ENCODE results near the gene KIAA1671.

Gene KIAA1671

DNA sequence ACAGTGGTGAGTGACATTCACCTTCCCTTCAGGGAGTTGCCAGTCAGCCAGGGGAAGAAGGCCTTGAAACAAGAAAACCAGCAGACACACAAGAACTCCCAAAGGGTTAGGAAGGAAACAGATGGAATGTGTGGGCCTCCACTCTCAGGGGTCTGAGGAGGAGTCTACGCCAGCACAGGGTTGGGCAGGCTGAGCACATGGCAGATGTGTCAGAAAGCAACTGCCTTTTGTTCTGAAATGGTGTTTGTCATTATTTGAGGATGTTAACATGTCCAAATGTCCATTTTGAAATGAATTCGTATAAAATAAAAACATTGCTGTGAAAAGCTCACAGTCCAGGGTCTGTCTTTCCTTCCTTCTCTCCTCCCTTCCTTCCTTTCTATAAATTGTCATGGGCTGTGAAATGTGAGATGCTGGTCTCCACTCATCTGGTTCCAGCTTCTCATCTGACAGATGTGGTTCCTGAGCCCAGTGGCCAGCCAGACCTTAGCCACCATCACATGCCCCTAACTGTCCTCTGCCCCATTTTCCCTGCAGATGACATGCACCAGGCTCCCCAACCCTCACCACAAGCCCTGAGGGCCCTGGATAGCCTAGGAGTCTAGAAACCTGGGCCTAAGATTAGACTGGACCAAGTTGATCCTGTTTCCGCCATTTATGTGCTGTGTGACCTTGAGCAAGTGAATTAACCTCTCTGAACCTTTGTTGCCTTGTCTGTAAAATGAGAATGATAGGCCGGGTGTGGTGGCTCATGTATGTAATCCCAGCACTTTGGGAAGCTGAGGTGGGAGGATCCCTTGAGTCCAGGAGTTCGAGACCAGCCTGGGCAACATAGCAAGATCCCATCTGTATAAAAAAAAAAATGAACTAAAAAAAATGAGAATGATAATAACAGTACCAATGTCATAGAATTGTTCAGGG is 190.9 kb downstream of the KIAA1671 start:
- no peak for DNase-seq (ENCODE audit: low read depth)
- H3K4me3 ChIP-seq (ENCODE audit: low read depth, low read length): no peak overlapping the region
- TF ChIP-seq, protein P1, sequence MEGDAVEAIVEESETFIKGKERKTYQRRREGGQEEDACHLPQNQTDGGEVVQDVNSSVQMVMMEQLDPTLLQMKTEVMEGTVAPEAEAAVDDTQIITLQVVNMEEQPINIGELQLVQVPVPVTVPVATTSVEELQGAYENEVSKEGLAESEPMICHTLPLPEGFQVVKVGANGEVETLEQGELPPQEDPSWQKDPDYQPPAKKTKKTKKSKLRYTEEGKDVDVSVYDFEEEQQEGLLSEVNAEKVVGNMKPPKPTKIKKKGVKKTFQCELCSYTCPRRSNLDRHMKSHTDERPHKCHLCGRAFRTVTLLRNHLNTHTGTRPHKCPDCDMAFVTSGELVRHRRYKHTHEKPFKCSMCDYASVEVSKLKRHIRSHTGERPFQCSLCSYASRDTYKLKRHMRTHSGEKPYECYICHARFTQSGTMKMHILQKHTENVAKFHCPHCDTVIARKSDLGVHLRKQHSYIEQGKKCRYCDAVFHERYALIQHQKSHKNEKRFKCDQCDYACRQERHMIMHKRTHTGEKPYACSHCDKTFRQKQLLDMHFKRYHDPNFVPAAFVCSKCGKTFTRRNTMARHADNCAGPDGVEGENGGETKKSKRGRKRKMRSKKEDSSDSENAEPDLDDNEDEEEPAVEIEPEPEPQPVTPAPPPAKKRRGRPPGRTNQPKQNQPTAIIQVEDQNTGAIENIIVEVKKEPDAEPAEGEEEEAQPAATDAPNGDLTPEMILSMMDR (IDR thresholded peaks at IDR 0.05; ENCODE audit: insufficient read depth, low read depth, low read length, missing control alignments): no peak

DNA sequence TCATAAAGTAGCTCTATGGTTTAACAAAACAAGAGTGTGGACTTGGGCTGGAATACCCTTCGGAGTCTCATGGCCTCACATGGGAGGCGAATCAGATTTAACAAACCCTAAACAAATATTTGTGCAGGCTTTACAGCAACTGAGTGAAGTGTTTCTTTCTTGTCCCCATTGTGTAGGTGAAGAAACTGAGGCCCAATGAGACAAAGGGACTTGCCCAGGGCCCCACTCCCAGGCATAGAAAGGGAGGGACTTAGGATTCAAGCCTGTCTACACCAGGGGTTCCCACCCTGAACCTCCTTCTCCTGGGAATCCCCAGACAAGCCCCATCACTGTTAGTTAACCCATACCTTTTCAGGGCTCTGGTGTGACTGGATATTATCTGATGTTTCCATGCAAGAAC is 192.0 kb downstream of the KIAA1671 start:
- DNase-seq (ENCODE audit: low read depth): no peak
- TF ChIP-seq, protein P1 (IDR thresholded peaks at IDR 0.05; ENCODE audit: insufficient read depth, low read depth, low read length, missing control alignments): no peak
- no peak overlapping the region for H3K4me3 ChIP-seq (ENCODE audit: low read depth, low read length)

DNA sequence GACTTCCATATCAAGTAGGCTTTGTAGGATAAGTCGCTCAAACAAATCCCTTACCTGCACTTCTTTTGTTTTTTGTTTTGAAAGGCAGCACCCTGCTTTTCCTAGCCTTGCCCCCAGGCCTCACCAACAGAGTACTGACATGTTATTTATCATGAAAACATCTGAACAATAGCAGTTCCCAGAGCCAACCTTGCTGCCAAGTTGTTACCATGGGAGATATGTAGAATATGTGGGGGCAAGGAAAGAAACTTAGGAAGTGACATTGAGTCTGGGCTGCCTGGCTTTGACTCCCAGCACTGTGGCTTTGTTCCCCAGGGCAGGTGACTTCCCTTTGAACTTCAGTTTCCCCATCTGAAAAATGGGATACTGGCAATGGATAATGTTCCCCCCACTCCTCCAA is 193.8 kb downstream of the KIAA1671 start:
- TF ChIP-seq, protein P1 (IDR thresholded peaks at IDR 0.05; ENCODE audit: insufficient read depth, low read depth, low read length, missing control alignments): no peak
- DNase-seq (ENCODE audit: low read depth): no peak
- H3K4me3 ChIP-seq (ENCODE audit: low read depth, low read length): no peak overlapping the region

DNA sequence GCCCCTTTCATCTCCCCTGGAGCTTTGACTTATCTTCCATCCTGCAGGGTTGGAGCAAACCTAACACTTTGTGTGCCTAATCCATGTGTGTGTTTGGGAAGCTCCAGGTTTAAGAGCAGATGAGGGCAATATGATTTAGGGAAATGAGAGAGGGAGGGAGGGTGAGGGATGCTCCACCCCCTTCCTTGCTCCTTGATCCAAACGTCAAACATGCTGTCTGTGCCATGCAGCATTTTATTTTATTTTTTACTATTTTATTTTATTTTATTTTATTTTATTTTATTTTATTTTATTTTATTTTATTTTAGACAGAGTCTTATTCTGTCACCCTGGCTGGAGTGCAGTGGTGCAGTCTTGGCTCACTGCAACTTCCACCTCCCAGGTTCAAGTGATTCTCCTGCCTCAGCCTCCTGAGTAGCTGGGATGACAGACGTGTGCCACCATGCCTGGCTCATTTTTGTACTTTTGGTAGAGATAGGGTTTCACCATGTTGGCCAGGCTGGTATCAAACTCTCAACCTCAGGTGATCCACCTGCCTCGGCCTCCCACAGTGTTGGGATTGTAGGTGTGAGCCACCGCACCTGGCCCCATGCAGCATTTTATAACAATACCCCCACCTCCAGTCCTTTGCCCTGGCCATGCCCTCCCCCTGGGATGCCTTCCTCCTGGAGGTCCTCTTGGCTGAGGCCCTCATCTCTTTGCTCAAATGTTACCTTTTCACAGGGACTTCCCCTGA is 194.6 kb downstream of the KIAA1671 start:
- no peak for DNase-seq (ENCODE audit: low read depth)
- H3K4me3 ChIP-seq (ENCODE audit: low read depth, low read length): no peak overlapping the region
- TF ChIP-seq, protein P1 (IDR thresholded peaks at IDR 0.05; ENCODE audit: insufficient read depth, low read depth, low read length, missing control alignments): no peak

DNA sequence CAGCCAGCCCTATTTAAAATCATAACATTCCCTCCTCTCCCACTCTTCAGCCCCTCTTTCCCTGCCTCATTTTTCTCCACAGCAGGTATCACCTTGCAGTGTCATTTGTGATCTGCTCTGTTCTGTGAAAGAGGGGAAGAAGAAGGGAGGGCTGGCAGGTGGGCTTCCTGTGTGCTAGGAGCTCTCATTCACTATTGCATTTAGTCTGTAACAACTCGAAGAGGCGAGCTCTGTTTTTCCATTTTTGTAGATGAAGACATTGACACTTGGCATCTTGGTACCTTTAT is 195.1 kb downstream of the KIAA1671 start:
- DNase-seq (ENCODE audit: low read depth): no peak
- TF ChIP-seq, protein P1 (IDR thresholded peaks at IDR 0.05; ENCODE audit: insufficient read depth, low read depth, low read length, missing control alignments): no peak
- no peak overlapping the region for H3K4me3 ChIP-seq (ENCODE audit: low read depth, low read length)

DNA sequence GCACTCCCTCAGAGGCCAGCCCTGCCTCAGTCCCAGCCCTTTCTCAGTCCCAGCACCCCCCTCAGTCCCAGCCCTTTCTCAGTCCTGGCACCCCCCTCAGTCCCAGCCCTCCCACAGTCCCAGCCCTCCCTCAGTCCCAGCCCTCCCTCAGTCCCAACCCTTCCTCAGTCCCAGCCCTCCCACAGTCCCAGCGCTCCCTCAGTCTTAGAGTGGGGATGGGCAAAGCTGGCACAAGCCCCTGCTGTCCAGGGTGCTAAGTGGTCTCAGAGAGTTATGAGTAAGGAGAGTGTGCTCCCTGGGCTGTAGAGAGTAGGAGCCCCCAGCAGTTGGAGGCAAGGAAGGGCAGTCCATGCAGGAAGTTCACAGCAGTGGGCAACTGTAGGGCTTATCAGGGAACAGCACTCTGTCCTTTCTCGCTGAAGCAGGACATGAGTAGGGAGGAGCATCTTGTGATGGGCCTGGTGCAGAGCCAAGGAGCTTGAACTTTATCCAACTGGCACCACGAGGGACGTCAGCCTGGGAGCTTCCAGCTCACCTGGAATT is 195.7 kb downstream of the KIAA1671 start:
- DNase-seq (ENCODE audit: low read depth): no peak
- TF ChIP-seq, protein P1 (IDR thresholded peaks at IDR 0.05; ENCODE audit: insufficient read depth, low read depth, low read length, missing control alignments): no peak

More for the DNA sequence above, 195.7 kb downstream of the KIAA1671 start:
- H3K4me3 ChIP-seq (ENCODE audit: low read depth, low read length): no peak overlapping the region

Measured in GM12865 (cell line).